SK-N-SH treated with all-trans-retinoic acid at 6 μM for 48 hours (cell line): ENCODE data around the gene C14orf119.

Experiments used
- ARNTL ChIP-seq: fragments of 450-650 bp; formaldehyde crosslinking; IDR thresholded peaks from 2 replicates; pipeline ENCODE4 v1.5.0; 2020; ENCODE audit warnings: low read depth, mild to moderate bottlenecking, moderate library complexity, borderline replicate concordance
- CREB5 ChIP-seq: fragments of 250-450 bp; sonication (Bioruptor Pico); IDR thresholded peaks from 2 replicates; pipeline ENCODE4 v1.5.1; 2020; ENCODE audit warnings: low read depth, mild to moderate bottlenecking, moderate library complexity
- CSDC2 ChIP-seq: fragments of 250-450 bp; sonication (Bioruptor Pico); IDR thresholded peaks from 2 replicates; pipeline ENCODE4 v1.5.0; 2020; ENCODE audit warnings: mild to moderate bottlenecking, moderate library complexity
- GLIS3 ChIP-seq: fragments of 250-450 bp; sonication (Bioruptor Pico); IDR thresholded peaks from 2 replicates; pipeline ENCODE4 v1.5.0; 2020; ENCODE audit warnings: mild to moderate bottlenecking, moderate library complexity
- ISL1 ChIP-seq: fragments of 250-450 bp; sonication (Bioruptor Pico); IDR thresholded peaks from 2 replicates; pipeline ENCODE4 v2.1.2; 2022; ENCODE audit warnings: mild to moderate bottlenecking, moderate library complexity
- PATZ1 ChIP-seq: fragments of 250-450 bp; sonication (Bioruptor Pico); IDR thresholded peaks from 2 replicates; pipeline ENCODE4 v1.8.0; 2020; ENCODE audit warnings: mild to moderate bottlenecking, moderate library complexity, borderline replicate concordance
- POU6F1 ChIP-seq: fragments of 250-450 bp; sonication (Bioruptor Pico); IDR thresholded peaks from 2 replicates; pipeline ENCODE4 v1.8.0; 2021; ENCODE audit warnings: low read depth, mild to moderate bottlenecking, moderate library complexity, borderline replicate concordance
- PPARA ChIP-seq: fragments of 250-450 bp; sonication (Bioruptor Pico); IDR thresholded peaks from 2 replicates; pipeline ENCODE4 v1.5.0; 2020; ENCODE audit warnings: mild to moderate bottlenecking, borderline replicate concordance
- RARB ChIP-seq: fragments of 250-450 bp; sonication (Bioruptor Pico); IDR thresholded peaks from 2 replicates; pipeline ENCODE4 v1.8.0; 2021; ENCODE audit warnings: mild to moderate bottlenecking, moderate library complexity
- TOX ChIP-seq: fragments of 250-450 bp; sonication (Bioruptor Pico); IDR thresholded peaks from 2 replicates; pipeline ENCODE4 v1.8.0; 2021; ENCODE audit warnings: mild to moderate bottlenecking, moderate library complexity, borderline replicate concordance
- ZFP3 ChIP-seq: fragments of 250-450 bp; sonication (Bioruptor Pico); IDR thresholded peaks from 2 replicates; pipeline ENCODE4 v1.5.0; 2020; ENCODE audit warnings: mild to moderate bottlenecking, moderate library complexity
- ZNF70 ChIP-seq: fragments of 450-650 bp; formaldehyde crosslinking; IDR thresholded peaks from 2 replicates; pipeline ENCODE4 v1.5.0; 2020; ENCODE audit warnings: mild to moderate bottlenecking, moderate library complexity

- TF ChIP-seq GLIS3 (no peak), PATZ1 (CRISPR knock-in tag) (no peak), ZNF70 (no peak), PPARA (CRISPR knock-in tag) (no peak), TOX (CRISPR knock-in tag) (no peak), ISL1 (CRISPR knock-in tag) (no peak), CSDC2 (no peak), CREB5 (CRISPR knock-in tag) (no peak), ARNTL (no peak), ZFP3 (CRISPR knock-in tag) (no peak), RARB (CRISPR knock-in tag) (no peak), POU6F1 (no peak)
These were observed 4.0 kb downstream of the C14orf119 start for GRCh38 chr14:23099212-23099861.
